GM21723 (cell line): Measurements from ENCODE around the gene NES.

Experiments used
- ATAC-seq: cut with Tn5 transposase; IDR thresholded peaks from one replicate; pipeline ENCODE4 v1.9.1; 2021; ENCODE audit warnings: mild to moderate bottlenecking, moderate library complexity; ENCODE audit not compliant: unreplicated experiment

The NES gene

DNA sequence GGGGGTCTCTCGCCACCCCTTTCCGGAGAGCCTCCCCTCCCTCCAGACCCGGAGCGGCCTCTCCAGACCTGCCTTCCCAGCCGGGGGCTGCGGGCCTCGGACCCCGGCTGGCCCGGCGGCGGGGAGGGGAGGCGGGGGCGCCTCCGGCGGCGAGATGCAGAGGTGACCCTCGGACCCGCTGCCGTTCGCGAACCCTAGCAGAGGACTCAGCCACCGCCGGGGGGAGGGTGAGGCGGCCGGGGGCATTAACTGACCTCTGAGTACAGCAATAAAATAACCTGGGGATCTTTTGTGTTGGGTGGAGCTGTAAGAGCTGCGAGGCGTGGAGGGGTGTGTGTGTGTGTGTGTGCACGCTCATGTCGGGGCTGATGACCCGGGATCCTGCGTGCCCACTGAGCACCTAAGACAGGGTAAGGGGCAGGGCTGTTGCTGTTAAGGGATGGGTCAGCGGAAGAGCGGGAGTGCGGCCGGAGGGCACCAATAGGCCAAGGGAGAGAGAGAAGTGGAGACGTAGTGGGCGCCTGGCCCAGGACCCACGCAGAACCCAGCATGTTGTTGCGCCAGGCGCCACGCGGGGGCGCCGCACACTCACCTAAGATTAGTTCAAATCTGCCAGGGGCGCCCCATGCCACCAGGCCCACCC is 51.6 kb downstream of the NES start:
- no peak for ATAC-seq

DNA sequence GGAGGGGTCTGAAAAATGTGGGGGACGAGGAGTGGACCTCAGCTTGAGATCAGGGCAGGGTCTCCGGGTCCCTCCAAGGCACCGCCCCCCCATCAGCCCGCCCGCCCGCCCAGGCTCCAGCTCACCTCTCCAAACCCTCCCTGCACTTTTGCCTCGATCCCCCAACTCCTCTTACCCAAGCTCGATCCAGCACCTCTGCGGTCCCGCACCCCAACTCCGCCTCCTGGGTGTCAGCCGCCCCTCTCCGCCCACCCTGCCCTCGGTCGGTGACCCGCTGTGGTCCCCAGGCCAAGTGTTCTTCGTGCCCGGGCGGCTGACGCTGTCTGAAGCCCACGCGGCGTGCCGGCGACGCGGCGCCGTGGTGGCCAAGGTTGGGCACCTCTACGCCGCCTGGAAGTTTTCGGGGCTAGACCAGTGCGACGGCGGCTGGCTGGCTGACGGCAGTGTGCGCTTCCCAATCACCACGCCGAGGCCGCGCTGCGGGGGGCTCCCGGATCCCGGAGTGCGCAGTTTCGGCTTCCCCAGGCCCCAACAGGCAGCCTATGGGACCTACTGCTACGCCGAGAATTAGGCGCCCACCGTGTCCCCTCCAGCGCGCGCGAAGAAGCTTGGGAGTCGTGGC is 52.3 kb downstream of the NES start:
- no peak for ATAC-seq

DNA sequence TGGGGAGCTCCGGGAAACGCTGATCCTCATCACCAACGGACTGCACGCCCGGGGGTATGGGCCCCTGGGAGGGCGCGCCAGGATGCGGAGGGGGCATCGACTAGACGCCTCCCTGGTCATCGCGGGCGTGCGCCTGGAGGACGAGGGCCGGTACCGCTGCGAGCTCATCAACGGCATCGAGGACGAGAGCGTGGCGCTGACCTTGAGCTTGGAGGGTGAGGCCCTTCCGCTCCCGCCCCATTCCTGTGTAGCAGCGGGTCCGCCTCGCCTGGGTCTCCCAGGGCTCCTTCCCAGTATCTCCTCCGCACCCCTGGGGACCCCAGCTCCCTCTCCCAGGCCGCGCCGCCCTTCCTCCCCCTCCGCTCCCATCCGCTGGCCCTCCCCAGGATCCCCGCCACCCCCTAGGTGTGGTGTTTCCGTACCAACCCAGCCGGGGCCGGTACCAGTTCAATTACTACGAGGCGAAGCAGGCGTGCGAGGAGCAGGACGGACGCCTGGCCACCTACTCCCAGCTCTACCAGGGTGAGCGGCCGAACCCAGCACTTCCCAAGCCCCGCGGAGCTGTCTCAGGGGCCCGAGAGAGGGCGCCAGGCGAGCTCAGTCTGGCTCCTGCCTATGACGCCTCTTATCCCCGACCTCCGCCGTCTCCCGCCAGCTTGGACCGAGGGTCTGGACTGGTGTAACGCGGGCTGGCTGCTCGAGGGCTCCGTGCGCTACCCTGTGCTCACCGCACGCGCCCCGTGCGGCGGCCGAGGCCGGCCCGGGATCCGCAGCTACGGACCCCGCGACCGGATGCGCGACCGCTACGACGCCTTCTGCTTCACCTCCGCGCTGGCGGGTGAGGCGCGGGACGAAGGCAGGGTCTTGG is 53.0 kb downstream of the NES start:
- ATAC-seq: no peak

DNA sequence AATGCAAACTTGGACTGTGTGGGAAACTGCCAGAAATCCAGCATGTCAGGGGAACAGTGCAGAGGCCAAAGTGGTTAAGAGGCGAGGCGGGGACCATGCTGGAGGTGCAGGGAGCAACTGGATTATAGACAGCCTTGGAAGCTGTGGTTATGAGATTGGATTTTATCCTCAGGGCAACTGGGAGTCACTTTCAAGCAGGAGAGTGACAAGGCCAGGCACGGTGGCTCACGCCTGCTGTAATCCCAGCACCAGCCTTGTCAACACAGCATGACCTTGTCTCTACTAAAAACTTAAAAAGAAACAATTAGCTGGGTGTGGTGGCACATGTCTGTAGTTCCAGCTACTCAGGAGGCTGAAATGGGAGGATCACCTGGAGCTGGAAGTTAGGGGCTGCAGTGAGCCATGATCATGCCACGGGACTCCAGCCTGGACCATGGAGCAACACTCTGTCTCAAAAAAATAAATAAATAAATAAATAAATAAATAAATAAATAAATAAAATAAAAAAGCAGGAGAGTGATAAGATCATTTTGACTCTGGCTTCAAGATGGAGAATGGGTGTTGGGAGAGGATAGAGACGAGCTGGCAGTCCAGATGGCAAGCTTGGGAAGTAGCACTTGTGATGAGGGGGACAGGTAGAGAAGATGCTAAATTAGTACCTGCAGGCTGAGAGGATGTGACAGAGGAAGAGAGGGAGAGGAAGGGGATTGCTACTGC is 54.5 kb downstream of the NES start:
- ATAC-seq: no peak

DNA sequence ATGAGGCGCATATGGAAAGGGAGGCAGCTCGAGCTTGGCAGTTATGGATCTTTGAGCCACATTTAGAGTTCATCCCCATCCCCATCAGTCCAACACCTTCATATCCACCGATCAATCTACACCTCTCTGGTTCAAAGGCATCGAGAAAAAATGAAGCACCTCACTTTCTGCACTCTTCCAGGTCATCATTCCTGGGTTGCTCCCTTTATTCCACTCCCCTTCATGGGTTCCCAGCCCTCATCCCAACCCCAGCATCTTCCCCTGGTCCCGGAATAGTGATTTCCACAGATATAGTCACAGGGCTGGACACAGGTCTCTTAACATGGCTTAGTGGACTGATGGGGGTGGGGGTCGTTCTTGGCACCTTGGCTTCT is 57.6 kb downstream of the NES start:
- no peak for ATAC-seq

DNA sequence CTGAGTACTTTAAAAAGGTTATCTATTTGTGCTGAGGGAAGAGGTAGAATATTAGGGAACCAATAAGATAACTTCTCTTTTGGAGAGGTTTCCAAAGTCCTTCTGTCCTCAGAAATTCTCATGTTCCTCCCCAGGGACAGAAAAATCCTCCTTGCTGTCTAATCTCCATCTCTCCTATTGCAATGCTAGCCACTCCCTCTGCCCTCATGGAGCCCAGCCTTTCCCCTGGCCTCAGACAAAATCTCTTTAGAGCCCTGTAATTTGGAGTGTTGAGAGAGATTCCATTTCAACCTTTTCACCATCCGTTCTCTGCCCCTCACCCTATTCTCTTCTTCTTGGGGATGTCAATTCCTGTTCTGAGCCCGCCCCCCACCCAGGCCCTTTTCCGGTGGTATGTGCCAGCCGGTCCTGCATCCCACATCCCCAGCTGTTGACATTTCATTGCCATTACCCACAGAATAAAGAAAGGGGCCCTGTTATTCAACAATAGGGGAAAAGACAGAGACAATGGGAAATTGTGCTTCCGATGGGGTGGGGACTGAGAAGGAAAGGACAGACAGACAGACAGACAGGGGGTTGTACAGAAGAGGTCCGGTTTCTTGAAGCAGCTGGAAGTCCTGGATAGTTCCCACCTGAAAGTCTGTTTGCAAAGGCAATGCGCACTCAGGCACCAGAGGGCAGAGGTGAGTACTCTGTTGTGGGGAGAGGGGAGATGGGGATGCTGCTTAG is 58.2 kb downstream of the NES start, which contains the start of gene HAPLN2:
Gene HAPLN2 (plus strand): TSS at position 563 of the 729 bp plus-strand sequence. CDS start 4,076 bp downstream, outside the sequence.
- no peak for ATAC-seq
